Hematopoietic multipotent progenitor cell treated with erythropoietin and hydrocortisone succinate and interleukin-3 and kit ligand, for 6 days (in vitro differentiated cells): ENCODE data around the gene CACNA2D3.

Experiments
- DNase-seq: peaks from one replicate; pipeline ENCODE4 v3.0.0-alpha.2; 2015

Gene CACNA2D3

DNA sequence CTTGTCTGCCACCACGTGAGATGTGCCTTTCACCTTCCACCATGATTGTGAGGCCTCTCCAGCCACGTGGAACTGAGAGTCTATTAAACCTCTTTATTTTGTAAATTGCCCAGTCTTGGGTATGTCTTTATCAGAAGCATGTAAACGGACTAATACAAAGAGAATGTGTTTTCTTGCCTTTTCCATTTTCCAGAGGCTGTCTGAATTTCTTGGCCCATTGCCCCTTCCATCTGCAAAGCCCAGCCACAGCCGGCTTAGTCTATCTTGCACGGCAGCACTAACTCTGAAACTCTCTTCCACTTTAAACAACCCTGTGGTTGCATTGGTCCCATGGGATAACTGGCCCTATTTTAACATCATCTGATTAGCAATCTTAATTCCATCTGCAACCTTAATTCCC, 590.2 kb downstream of the CACNA2D3 start:
- no peak for DNase-seq

DNA sequence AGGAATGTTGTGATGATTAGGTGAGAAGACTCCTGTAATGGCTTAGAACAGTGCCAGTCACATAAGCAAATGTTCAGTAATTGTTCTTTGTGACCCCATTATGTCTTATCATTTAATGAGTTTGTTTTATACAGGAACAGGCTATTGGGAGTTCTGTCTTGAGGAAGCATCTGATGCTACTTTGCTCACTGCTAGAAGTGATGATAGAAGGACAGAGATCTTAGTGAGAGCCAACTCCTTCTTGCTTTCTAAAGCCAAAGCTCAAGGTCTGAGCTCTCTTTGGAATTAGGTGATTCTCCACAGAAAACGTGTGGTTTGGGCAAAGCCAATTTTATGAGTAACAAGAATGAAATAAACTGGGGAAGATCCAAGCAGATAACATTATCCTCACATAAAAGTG, 590.7 kb downstream of the CACNA2D3 start:
- DNase-seq: no peak

GRCh38 chr3:54713455-54713854, 591.1 kb downstream of the CACNA2D3 start:
- DNase-seq: no peak

DNA sequence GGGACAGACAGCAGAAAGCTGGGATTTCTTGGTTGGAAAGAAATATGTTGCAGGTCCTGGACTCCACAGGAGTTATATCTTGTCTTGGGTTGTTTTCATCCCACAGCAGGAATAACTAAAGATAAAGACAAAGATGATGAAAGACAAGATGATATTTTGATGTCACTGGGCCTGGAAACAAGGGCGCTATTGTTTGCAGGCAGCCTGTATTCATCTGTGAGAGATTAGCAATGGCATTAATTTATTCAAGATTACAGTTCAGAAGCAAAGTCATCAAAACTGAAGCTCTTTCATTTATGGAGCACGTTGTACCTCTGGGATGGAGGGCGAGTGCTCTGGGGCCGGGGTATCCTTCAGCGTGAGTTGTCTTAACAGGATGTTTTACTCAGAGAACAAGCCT, 591.7 kb downstream of the CACNA2D3 start:
- no peak for DNase-seq

DNA sequence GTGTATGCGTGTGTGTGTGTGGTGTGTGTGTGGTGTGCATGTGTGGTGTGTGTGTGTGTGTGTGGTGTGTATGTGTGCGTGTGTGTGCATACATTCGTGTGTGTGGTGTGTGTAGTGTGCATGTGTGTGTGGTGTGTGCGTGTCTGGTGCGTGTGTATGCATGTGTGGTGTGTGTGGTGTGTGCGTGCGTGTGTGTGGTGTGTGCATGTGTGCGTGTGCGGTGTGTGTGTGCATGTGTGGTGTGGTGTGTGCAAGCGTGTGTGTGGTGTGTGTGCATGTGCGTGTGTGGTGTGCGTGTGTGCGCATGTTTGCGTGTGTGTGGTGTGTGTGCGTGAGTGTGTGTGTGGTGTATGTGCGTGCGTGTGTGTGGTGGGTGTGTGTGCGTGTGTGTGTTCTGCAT, 595.2 kb downstream of the CACNA2D3 start:
- no peak for DNase-seq

DNA sequence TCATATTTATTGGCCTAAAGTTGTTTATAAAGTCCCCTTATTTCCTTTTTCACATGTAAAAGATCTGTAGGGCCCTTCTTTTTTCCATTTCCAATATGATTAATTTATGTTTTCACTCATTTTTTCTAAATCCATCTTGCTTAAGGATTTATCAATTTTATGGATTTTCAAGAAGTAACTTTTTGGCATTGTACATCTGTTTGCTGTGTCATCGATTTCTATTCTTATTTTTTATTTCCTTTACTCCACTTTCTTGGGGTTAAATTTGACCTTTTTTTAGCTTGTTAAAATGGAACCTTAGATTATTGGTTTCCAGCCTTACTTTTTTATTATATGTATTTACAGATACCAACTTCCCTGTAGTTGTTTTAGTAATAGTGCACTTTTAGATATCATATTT, 597.6 kb downstream of the CACNA2D3 start:
- no peak for DNase-seq

- no peak for DNase-seq
These were observed 598.3 kb downstream of the CACNA2D3 start for GRCh38 chr3:54720604-54721003.

DNA sequence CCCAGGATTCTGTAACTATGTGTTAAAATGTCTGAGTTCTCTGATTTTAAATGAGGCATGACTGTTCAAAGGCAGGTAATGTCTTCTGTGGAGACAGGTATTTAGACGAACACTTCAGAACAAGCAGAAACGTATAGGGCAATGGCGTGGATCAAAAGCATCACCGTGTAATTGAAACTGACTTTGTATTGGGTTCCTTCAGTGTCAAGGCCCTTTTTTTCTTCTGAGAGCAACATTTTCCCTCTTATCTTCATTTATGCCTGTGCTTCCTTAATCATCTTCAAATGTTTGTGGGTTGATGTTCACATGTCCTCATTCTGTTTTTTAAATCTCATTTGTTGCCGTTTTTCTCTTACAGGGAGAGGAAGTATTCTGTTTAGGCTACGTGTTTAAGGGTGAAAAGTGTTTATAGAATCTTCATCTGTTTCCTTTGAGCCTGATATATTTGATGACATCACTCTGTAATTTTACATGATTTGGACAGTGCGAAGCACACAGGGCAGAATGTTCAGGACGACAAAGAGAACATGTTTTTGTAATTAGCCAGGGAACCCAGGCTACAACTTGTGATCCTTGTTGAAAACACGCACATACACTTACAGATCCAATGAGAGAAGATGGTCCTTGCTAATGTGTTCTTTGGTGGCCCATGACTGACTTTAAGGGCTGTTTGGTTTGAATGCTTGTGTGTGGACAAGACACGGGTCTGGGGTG, 609.5 kb downstream of the CACNA2D3 start:
- no peak for DNase-seq

GRCh38 chr3:54733106-54734006, 611.0 kb downstream of the CACNA2D3 start:
- DNase-seq: no peak

DNA sequence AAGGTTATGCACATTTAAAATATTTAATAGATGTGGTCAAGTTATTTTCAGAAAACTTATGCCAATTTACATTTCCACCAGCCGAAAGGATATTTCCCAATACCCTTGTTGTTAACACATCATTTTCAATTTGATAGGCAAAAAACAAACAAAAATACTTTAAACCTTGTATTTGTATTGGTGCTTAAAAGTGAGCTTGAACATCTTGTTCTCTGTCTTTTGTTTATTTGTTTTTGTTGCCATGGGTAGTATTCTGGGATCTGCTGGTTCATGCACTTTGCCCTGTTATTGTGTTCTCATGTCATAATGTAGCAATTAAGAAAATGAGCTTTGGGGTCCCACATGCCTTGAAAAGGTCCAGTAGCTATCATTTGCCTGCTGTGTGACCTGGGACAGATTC, 614.1 kb downstream of the CACNA2D3 start:
- no peak for DNase-seq

- no peak for DNase-seq
These were observed 621.4 kb downstream of the CACNA2D3 start for GRCh38 chr3:54743755-54744154.

GRCh38 chr3:54744291-54744690, 621.9 kb downstream of the CACNA2D3 start:
- no peak for DNase-seq

DNA sequence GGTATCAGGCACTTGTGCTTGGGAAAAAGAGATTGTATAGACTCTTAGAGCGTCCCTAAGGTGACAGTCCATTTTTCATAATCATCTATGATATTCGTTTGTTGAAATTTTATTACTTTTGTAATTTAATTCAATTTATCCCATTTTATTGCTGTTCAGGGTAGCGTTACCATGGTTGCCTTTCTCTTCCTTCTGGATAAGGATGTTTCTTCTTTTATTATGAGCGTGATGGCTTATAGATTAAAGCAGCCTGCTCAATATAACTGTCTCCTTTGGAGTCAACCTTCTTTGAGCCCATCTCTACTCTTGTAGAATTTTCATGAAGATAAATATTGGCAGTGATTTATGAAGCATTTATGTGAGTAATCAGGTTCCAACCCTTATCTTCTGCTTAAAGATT, 623.5 kb downstream of the CACNA2D3 start:
- DNase-seq: no peak

- no peak for DNase-seq
These were observed 624.4 kb downstream of the CACNA2D3 start for GRCh38 chr3:54746722-54747121.

DNA sequence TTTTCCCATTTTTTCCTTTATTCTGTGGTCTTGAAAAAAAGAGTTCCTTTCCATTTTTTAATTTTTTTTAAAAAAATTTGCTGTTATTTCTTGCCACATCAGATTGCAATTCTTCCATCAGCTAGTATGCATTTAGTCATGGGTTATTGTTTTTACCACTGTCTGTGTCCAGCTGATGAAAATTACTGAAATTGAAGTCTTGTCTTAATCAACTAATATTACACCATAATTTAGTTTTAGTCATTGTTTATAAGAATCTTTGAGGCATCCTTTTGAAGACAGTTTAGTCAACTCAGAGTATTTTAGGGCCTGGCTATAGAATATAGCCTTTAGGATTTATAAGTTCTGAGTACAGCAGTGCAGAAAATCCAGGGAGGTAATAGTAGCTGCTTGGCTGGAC, 633.4 kb downstream of the CACNA2D3 start:
- no peak for DNase-seq

- no peak for DNase-seq
These were observed 634.0 kb downstream of the CACNA2D3 start for GRCh38 chr3:54756330-54756731.

GRCh38 chr3:54758461-54758860, 636.1 kb downstream of the CACNA2D3 start:
- DNase-seq: no peak

- no peak for DNase-seq
These were observed 636.8 kb downstream of the CACNA2D3 start for GRCh38 chr3:54759166-54759565.

- no peak for DNase-seq
These were observed 637.8 kb downstream of the CACNA2D3 start for GRCh38 chr3:54760201-54760600.

DNA sequence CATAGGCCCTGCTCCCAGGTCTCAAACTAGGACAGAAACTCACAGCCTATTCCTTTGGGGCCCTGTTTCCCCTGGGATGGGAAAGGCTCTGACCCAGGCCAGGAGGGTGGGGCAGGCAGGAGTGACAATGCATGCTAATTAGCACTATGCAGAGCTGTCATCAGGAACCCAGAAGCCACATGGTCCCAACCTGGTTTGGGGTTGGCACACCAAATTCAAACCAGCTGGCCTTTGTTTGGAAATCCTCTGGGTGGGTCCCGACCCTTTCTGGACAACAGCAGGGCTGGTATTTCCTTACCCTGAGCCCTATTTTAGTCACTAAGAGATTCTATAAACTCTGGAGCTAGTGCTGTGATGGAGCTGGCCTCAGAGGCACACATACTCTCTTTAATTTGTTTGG, 639.3 kb downstream of the CACNA2D3 start:
- no peak for DNase-seq

DNA sequence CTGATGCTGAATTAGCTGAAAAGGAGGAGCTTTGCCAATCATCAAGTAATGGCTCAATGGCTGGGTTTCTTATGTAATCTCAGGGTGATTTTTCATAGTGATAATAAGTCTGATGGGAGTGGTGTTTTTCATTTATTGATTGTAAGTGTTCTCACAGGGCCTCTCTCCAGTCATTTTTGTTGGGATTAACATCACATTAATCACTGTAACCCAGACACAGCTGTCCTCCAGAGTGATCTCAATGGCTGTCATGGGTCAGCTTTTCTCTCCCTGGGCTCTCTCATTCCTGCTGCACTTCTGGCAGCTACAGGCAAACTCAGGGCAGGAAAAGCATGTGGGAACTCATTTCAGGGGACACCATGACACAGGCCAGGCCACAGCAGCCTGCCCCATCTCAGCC, 642.6 kb downstream of the CACNA2D3 start:
- no peak for DNase-seq

DNA sequence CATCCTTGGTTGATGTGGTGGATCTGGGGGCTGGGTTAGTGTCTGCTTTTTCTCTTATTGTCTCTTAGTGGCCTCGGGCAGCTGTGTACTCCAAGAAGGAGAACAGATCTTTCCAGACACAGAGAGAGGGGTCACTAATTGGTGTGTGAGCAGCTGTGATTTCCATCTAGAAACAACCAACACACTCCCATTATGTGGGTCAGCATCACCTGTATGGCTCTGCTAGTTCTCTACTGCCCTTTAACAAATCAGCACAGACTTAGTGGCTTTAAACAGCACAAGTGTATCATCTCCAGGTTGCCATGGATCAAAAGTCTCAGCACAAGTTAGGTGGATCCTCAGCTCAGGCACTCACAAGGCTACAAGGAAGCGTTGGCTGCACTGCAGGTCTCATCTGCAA, 648.7 kb downstream of the CACNA2D3 start:
- DNase-seq: no peak

GRCh38 chr3:54772051-54772450, 649.7 kb downstream of the CACNA2D3 start:
- DNase-seq: no peak

DNA sequence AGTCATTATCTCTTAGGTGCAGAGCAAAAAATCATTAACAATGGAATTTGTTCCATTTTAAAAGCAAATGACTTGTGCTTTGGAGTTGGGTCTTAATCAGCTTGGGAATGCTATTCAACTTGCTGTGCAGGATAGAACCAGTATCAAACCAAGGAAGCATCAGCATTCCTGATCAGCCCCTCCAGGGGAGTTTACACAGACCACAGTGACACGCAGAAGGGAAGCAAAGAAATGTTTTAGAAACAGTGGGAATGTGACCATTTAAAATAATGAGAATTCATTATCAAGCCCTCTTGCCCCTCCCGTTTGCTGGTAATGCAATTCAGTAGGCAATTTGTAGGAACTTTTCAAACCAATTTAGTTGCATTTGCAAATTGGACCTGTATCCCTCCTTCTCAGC, 650.4 kb downstream of the CACNA2D3 start:
- DNase-seq: no peak
